ENCODE data around the gene CSTF3.

Gene CSTF3

GRCh38 chr11:33039274-33040032 is 121.8 kb downstream of the CSTF3 start, which contains the start of gene TCP11L1 (continued):
- peak; percentile 90; the same call in 1 of the 2 replicates for TF ChIP-seq PBX3 (CRISPR knock-in tag; IDR thresholded peaks at IDR 0.05)
- no peak for TF ChIP-seq ZNF510 (tag by site-specific recombination; IDR thresholded peaks at IDR 0.05; ENCODE audit: insufficient replicate concordance)
- TF ChIP-seq TCF7L2 (IDR thresholded peaks at IDR 0.05; ENCODE audit: borderline replicate concordance, low read depth, low read length): peak; percentile 84
- TF ChIP-seq AEBP2 (tag by site-specific recombination; IDR thresholded peaks at IDR 0.05; ENCODE audit: borderline replicate concordance): no peak
- TF ChIP-seq ZNF76 (tag by site-specific recombination; IDR thresholded peaks at IDR 0.05; ENCODE audit: borderline replicate concordance, low read depth): peak; percentile 86
- TF ChIP-seq ZNF707 (tag by site-specific recombination; IDR thresholded peaks at IDR 0.05): no peak
- no peak for TF ChIP-seq OSR2 (tag by site-specific recombination; IDR thresholded peaks at IDR 0.05)
- TF ChIP-seq ZNF280D (tag by site-specific recombination; IDR thresholded peaks at IDR 0.05): no peak
- TF ChIP-seq ZNF324 (tag by site-specific recombination; IDR thresholded peaks at IDR 0.05): 0 out of 2 replicates have a peak, but pooled peaks have one; percentile 72
- TF ChIP-seq ZNF214 (tag by site-specific recombination; IDR thresholded peaks at IDR 0.05; ENCODE audit: borderline replicate concordance): no peak
- no peak for TF ChIP-seq MZF1 (tag by site-specific recombination; IDR thresholded peaks at IDR 0.05; ENCODE audit: borderline replicate concordance)
- no peak for TF ChIP-seq ZNF169 (tag by site-specific recombination; IDR thresholded peaks at IDR 0.05)
- peak; percentile 81 for TF ChIP-seq WT1 (tag by site-specific recombination; IDR thresholded peaks at IDR 0.05)
- no peak for TF ChIP-seq ZNF266 (tag by site-specific recombination; IDR thresholded peaks at IDR 0.05; ENCODE audit: low read depth)
- peak; percentile 60 for TF ChIP-seq SP7 (tag by site-specific recombination; IDR thresholded peaks at IDR 0.05)
- no peak for TF ChIP-seq SCRT2 (tag by site-specific recombination; IDR thresholded peaks at IDR 0.05)
- no peak for TF ChIP-seq HOXD13 (CRISPR knock-in tag; IDR thresholded peaks at IDR 0.05; ENCODE audit: borderline replicate concordance)
- TF ChIP-seq ELK4 (IDR thresholded peaks at IDR 0.05; ENCODE audit: borderline replicate concordance, low read depth, low read length): no peak
- peak; percentile 5 for TF ChIP-seq ZNF366 (tag by site-specific recombination; conservative IDR thresholded peaks at IDR 0.05)
- no peak for TF ChIP-seq ATF2 (tag by site-specific recombination; IDR thresholded peaks at IDR 0.05; ENCODE audit: low read depth)
- TF ChIP-seq ZNF677 (tag by site-specific recombination; IDR thresholded peaks at IDR 0.05): no peak
- TF ChIP-seq ZNF571 (tag by site-specific recombination; IDR thresholded peaks at IDR 0.05): no peak
- TF ChIP-seq PATZ1 (tag by site-specific recombination; IDR thresholded peaks at IDR 0.05): peak; percentile 30
- peak; percentile 64 for TF ChIP-seq KLF1 (tag by site-specific recombination; IDR thresholded peaks at IDR 0.05)
- TF ChIP-seq GLIS2 (tag by site-specific recombination; IDR thresholded peaks at IDR 0.05): peak; percentile 40; the same call in 1 of the 2 replicates
- TF ChIP-seq ZNF26 (tag by site-specific recombination; IDR thresholded peaks at IDR 0.05): no peak
- TF ChIP-seq ZNF610 (tag by site-specific recombination; IDR thresholded peaks at IDR 0.05; ENCODE audit: borderline replicate concordance): peak; percentile 22; the same call in 1 of the 2 replicates
